GM18505 (cell line): Measurements from ENCODE around the gene TAX1BP1.

Experiments
- ATAC-seq: cut with Tn5 transposase; IDR thresholded peaks from one replicate; pipeline ENCODE4 v1.9.1; 2021; ENCODE audit not compliant: unreplicated experiment
- POLR2A ChIP-seq: IDR thresholded peaks from 4 replicates; pipeline ENCODE4 v1.6.1; 2011; ENCODE audit warnings: borderline replicate concordance; ENCODE audit not compliant: insufficient read depth, insufficient read length; ENCODE audit errors: extremely low read depth

The TAX1BP1 gene

DNA sequence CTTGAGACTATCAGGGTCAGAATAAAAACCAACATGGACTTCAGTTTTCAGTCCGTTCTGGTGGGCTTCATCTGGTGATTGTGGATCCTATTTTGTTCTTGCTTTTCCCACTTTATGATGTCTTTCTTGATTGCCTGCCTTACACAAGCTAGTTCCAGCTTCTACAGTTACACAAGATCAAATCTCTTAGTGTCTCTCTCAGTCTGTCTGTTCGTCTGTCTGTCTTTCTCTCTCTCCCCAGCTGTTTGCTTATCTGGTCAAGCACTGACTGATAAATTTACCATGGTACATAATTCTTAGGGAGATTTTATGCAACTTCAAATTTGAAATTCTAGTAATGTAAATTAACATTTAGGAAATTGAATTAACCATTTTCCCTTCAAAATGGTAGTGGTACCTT lies 35.8 kb downstream of the TAX1BP1 start:
- ATAC-seq = no peak
- no peak for TF ChIP-seq POLR2A

DNA sequence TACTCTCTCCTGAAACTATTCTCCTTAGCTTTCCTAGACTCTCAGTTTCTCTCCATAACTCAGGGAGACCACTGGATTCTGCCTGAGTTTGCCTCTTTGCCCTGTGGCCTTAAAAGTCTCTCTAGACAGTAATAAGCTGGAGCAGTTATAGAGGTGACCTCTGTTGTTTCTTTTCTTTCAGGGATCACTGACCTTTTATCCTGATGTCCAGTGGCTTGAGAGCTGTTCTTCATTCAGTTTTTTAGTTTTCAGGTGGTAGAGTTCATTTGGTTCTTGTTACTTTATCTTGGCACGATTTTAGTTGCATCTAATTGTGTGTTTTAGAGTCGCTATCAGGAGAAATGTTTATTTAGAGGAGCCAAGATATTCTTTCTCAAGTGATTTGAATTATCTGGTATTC lies 37.7 kb downstream of the TAX1BP1 start:
- no peak for ATAC-seq
- TF ChIP-seq POLR2A = no peak

DNA sequence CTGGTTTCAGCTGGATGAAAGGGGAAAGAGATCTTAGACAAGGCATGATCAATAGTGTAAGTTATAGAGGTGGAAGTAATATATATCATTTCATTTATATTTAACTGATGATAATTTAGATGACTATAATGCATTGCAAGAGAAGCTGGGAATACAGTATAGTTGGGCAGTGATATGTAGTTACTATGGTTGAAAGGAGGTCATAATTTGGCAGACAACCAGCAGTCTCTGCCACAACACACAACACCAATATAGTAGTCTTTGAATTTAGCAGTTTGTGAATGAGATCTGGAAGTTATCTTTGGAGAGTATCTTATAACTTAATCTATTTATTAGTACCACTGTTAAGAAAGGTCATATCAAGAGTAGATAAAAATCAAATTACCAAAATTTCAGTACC lies 39.9 kb downstream of the TAX1BP1 start:
- TF ChIP-seq POLR2A = no peak
- ATAC-seq = no peak

DNA sequence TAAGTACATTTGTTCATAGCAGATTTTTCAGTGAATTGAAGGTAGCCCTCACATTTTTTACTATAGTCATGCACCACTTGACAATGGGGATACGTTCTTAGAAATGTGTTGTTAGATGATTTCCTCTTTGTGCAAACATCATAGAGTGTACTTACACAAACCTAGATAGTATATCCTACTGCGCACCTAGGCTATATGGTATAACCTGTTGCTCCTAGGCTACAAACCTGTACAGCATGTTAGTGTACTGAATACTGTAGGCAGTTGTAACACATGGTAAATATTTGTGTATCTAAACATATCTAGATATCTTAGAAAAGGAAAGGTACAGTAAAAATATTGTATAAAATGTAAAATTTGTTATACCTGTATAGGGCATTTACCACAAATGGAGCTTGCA lies 41.2 kb downstream of the TAX1BP1 start:
- TF ChIP-seq POLR2A = no peak
- no peak for ATAC-seq

DNA sequence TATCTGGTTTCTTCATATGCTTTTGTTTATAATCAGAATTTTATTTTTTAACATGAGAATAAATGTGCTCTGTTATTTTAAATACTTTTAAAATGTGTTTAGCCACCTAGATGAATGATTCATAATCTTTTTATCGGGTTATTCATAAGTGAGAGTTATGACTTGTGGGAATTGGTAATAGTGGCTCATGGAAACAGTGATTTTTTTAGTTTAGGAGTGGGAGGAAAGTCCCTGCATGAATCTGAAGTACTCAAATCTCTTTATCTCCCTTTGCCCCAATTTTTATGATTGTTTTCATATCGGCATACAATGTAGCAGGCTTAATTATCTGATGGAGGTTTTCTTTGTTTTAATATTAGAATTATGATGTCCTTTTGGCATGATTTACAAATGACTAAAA lies 42.9 kb downstream of the TAX1BP1 start:
- TF ChIP-seq POLR2A = no peak

DNA sequence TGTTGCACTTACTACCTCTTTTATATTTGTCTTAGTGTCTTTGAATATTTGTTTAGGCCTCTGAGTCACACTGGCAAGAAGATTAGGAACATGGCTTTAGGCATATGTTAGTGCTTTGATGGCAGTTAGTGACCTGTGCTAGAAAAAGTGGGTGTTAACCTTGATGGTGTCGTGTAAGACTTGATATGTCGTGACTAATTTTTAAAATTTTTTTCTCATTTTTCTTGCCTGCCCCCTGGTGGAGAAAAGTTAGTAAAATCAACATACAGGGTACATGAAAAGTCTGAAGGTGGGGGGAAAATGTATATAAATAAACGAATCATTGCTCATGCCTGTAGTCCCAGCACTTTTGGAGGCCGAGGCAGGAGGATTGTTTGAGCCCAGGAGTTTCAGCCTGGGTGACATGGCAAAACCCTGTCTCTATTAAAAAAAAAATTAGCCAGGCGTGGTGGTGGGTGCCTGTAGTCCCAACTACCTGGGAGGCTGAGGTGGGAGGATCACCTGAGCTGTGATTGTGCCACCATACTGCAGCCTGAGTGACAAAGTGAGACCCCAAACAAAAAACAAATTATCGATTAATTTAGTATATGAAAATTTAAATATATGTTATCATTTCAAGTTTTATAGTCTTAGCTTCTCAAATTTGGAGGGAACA lies 44.6 kb downstream of the TAX1BP1 start:
- ATAC-seq = no peak
- TF ChIP-seq POLR2A = no peak

More for the DNA sequence above, 42.9 kb downstream of the TAX1BP1 start:
- no peak for ATAC-seq

DNA sequence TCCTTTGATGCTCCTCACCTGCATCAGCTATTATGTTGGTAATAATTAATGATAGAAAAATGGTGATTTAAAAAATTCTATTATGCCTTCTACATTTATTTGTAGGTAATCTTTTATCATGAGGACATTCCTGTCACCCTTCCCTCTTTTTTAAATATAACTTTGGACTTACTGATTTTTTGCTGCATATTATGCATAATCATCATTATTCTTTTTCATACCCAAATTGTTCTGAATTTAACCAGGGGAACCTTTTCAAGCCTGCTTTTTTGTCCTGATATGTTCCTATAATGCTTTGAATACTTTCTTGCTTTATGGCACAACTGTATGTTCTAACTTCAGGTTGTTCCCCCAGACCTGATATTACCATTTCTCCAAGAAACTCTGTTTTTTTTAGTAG lies 48.5 kb downstream of the TAX1BP1 start:
- no peak for TF ChIP-seq POLR2A
- ATAC-seq = no peak

DNA sequence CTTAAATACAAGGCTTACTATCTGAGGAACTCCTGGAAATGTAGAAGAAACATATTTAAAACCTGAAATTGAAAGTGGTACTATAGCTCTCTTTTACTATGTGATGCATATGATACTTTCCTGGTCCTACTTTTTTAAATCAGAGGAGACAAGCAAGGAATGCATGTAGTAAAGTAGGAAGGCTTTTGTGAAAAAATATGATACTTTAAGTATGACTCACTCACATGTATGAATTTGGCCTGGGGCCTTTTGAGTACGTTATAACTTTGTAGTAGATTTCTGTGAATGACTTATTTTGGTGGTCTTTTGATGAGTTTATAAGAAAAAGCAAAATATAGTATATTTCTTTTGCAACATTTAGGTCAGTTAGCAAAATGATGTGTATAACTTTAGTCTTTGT lies 53.8 kb downstream of the TAX1BP1 start:
- TF ChIP-seq POLR2A = no peak
- ATAC-seq = no peak

DNA sequence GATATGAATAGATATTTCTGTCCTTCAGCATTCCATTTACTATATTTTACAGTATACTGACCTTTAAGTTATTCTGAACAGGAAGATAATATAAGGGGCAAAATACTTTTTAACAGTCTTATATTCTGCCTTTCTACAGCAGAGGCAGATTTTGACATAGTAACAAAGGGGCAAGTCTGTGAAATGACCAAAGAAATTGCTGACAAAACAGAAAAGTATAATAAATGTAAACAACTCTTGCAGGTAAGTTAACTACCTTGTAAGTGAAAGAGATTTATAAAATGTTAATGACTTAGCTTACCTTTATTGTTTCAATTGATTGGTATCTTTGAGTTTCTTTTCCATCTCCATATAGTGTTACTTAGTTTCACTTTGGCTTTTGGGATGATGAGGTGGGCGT lies 56.0 kb downstream of the TAX1BP1 start:
- ATAC-seq = no peak
- no peak for TF ChIP-seq POLR2A

DNA sequence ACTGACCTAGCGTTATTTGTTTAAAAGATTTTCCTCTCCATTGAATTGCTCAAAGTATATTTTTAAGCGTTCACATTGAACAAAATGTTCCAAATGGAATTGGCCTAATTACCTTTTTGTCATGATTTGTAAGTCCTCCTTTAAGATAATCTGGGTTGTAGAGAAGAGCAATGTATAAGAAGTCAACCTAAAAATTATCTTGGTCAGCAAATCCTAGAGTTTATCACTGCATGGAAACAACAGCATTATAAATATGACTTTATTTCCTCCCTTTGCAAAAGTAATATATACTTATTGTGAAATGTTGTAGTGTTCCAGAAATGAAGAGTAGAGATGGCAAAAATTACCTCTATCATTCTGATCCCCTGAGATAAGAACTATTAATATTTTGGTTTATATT lies 59.2 kb downstream of the TAX1BP1 start:
- no peak for TF ChIP-seq POLR2A
- ATAC-seq = no peak

DNA sequence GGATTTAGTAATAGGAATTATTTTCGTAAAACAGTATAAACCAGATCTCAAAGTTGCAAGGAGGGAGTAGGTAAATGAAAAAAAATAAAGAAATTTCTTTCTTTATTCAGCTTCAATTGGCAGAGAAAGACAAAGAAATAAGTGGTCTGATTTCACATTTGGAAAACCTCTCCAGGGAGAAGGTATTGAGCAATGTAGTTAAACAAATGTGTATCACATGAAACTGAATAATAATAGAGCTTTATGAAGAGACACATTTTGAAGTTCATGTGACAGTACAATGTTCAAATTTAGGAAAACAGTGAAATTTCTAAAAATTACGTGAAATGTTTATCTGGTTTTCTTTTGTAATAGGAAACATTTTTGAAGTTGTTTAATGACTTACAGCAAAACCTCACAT lies 63.0 kb downstream of the TAX1BP1 start:
- TF ChIP-seq POLR2A = no peak
- ATAC-seq = no peak

DNA sequence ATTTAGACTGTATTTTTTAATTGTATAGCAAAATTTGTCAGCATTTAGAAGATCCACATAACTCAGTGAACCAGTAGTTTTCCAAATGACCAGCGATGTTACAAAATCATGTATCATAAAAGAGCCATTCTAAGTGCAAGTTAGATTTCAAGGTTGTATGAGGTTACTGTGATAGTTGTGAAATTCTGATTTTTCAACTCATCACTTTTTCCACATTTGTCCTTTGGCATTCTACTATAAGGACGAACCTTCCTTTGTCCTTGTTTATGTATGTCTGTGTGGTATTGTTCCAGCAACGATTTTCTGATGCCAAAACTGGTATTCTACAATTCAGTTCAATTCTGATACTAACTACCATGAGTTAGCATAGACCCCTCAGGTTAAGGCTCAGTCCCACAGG lies 64.2 kb downstream of the TAX1BP1 start:
- TF ChIP-seq POLR2A = no peak
- ATAC-seq = no peak

DNA sequence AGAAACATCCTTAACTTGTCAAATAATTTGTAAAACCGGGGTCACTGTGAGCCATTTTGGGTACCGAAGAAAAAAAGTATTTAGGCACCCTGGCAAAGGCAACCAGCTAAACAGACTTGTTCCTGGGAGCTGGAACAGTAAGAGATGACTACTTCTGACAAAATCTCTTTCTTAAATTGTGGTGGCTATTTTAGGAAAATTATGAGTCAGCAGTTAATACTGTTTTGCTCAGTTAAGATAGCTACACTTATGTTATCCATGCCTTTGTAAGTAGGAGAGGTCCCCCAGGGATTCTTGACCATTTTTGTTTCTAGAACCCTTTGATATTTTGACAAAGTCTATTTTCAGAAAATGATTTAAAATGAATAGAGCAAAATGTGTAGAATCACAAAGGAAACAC lies 68.7 kb downstream of the TAX1BP1 start:
- no peak for TF ChIP-seq POLR2A
- no peak for ATAC-seq

DNA sequence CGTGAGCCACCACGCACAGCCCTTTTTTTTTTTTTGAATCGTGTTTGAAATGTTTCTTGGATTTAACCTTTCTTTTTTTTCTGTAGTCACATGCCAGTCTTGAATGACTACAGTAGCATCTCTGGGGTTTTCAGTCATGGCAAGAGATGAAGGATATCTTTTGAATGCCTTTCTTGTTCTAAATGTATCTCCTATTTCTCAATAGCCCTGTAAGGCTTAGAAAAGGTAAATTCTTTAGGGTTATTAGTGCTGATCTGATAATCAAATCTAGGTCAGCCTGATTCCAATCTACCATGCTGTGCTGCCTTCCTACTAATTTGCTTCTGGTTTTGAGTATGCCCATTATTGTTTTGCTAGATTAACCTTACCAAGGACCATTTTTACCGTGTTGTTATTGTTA lies 70.2 kb downstream of the TAX1BP1 start:
- no peak for ATAC-seq
- no peak for TF ChIP-seq POLR2A

DNA sequence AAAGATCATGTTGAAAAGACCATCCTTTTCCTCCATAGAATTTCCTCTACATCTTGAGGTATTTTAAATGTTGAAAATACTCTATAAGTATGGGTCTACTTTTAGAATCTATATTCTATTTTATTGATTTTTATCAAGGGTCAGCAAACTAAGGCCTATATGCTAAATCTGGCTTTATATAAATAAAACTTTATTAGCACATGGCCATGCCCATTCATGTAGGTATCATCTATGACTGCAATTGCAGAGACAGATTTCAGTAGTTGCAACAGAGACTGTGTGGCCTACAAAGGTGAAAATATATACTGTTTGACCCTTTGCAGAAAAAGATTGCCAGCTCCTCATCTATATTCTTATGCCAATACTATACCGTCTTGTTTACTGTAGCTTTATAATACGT lies 72.7 kb downstream of the TAX1BP1 start:
- no peak for TF ChIP-seq POLR2A
- ATAC-seq = no peak
